B cell (primary cell): ENCODE measurements around the gene WTAP. TPM values are rescaled to one million over a fixed set of nuclear protein-coding genes. Genes with fewer than 3 reads are reported as not detected.

ENCODE experiments used
- ATAC-seq: fragments of 200-7000 bp; cut with Tn5 transposase; one replicate; pipeline ENCODE4 v1.10.0; 2021; ENCODE audit warnings: low read depth, mild to moderate bottlenecking, moderate number of reproducible peaks, moderate library complexity
- CTCF ChIA-PET: fragments of 350-600 bp; sonication (Branson Sonifier 250); formaldehyde crosslinking; loops from one replicate; lab custom pipeline; 2021; ENCODE audit warnings: antibody characterized with exemption, inconsistent platforms; lab: Charles Lee
- POLR2A ChIA-PET: fragments of 350-600 bp; sonication (Branson Sonifier 250); formaldehyde crosslinking; loops from one replicate; lab custom pipeline; 2021; ENCODE audit warnings: antibody characterized with exemption; lab: Charles Lee
- DNase-seq: peaks from one replicate; pipeline ENCODE4 v3.0.0; 2013
- H2AFZ ChIP-seq: 2 replicates; pipeline ENCODE4 v1.6.1; 2012; ENCODE audit warnings: mild to moderate bottlenecking, low read depth, low read length; ENCODE audit not compliant: insufficient read depth, poor library complexity, severe bottlenecking
- H3K27ac ChIP-seq, 2 donors: 1 replicate in 1 of 2; 2 replicates in 1 of 2; pipeline ENCODE4 v1.5.1; 2012 to 2013; ENCODE audit warnings: low read length in 2 of 2, mild to moderate bottlenecking in 2 of 2, moderate library complexity in 1 of 2
- H3K27me3 ChIP-seq, 4 experiments: fragments of 200-600 bp in 1 of 4; sonication (generic) in 1 of 4; replicated peaks in 1 of 4; 1 replicate in 2 of 4; 2 replicates in 2 of 4; pipeline versions ENCODE4 v1.6.1 to v1.7.0; 2013 to 2016; ENCODE audit warnings: low read length in 3 of 4, mild to moderate bottlenecking in 2 of 4, mixed read lengths in 1 of 4, moderate library complexity in 1 of 4; ENCODE audit not compliant: insufficient read depth in 4 of 4, control insufficient read depth in 3 of 4; ENCODE audit errors: control extremely low read depth in 1 of 4
- H3K36me3 ChIP-seq, 2 experiments: replicated peaks in 1 of 2; 1 replicate in 1 of 2; 2 replicates in 1 of 2; pipeline versions ENCODE4 v1.6.1 to v1.7.1; 2013; ENCODE audit warnings: low read length in 1 of 2; ENCODE audit not compliant: insufficient read depth in 2 of 2, control insufficient read depth in 1 of 2; ENCODE audit errors: control extremely low read depth in 1 of 2, extremely low read depth in 1 of 2
- H3K4me1 ChIP-seq, 2 donors: fragments of 200-600 bp in 1 of 2; sonication (generic) in 1 of 2; 1 replicate in 1 of 2; 2 replicates in 1 of 2; pipeline versions ENCODE4 v1.5.1 to v1.6.1; 2013 to 2017; ENCODE audit warnings: low read length in 2 of 2; ENCODE audit not compliant: control insufficient read depth in 2 of 2, insufficient read depth in 2 of 2
- H3K4me2 ChIP-seq: replicated peaks from 2 replicates; pipeline ENCODE3; 2012; ENCODE audit warnings: mild to moderate bottlenecking, low read depth, low read length; ENCODE audit not compliant: poor library complexity, severe bottlenecking
- H3K4me3 ChIP-seq, 5 experiments: fragments of 200-600 bp in 1 of 5; sonication (generic) in 1 of 5; 1 replicate in 3 of 5; 2 replicates in 2 of 5; pipeline versions ENCODE4 v1.5.1 to v1.7.0; 2011 to 2016; ENCODE audit warnings: low read length in 4 of 5, mild to moderate bottlenecking in 4 of 5, low read depth in 2 of 5, control low read depth in 1 of 5, moderate library complexity in 1 of 5; ENCODE audit not compliant: insufficient read depth in 1 of 5; ENCODE audit errors: control extremely low read depth in 1 of 5, extremely low read depth in 1 of 5
- H3K79me2 ChIP-seq: fragments of 200-600 bp; sonication (generic); one replicate; pipeline ENCODE4 v1.6.0; 2016; ENCODE audit warnings: low read length; ENCODE audit not compliant: control insufficient read depth, insufficient read depth
- H3K9ac ChIP-seq: fragments of 200-600 bp; sonication (generic); 2 replicates; pipeline ENCODE4 v1.6.1; 2017; ENCODE audit warnings: mild to moderate bottlenecking, low read length, moderate library complexity
- H3K9me3 ChIP-seq, 3 donors: one replicate each; pipeline versions ENCODE4 v1.6.1 to v1.7.1; 2013; ENCODE audit warnings: low read length in 2 of 3; ENCODE audit not compliant: control insufficient read depth in 2 of 3, insufficient read depth in 1 of 3; ENCODE audit errors: control extremely low read depth in 1 of 3
- H4K20me1 ChIP-seq: 2 replicates; pipeline ENCODE4 v1.6.0; 2012; ENCODE audit warnings: mild to moderate bottlenecking, low read length; ENCODE audit not compliant: insufficient read depth, control insufficient read depth, poor library complexity, severe bottlenecking
- H3K27ac Mint-ChIP-seq: one replicate; pipeline ENCODE4 v1.8.0; 2021; ENCODE audit warnings: mixed read lengths
- H3K27me3 Mint-ChIP-seq: one replicate; pipeline ENCODE4 v1.8.0; 2021; ENCODE audit warnings: mixed read lengths
- H3K4me1 Mint-ChIP-seq: one replicate; pipeline ENCODE4 v1.8.0; 2021; ENCODE audit warnings: mixed read lengths
- H3K4me3 Mint-ChIP-seq: one replicate; pipeline ENCODE4 v1.8.0; 2021; ENCODE audit warnings: mixed read lengths
- H3K9me3 Mint-ChIP-seq: one replicate; pipeline ENCODE4 v1.8.0; 2022; ENCODE audit warnings: mixed read lengths; ENCODE audit not compliant: insufficient read depth
- EZH2 ChIP-seq: IDR thresholded peaks from 2 replicates; pipeline ENCODE4 v1.6.1; 2012; ENCODE audit warnings: borderline replicate concordance, low read depth, mild to moderate bottlenecking, moderate library complexity, low read length; ENCODE audit not compliant: insufficient read depth, poor library complexity, severe bottlenecking
- WGBS: methylation state at CpG from one replicate; pipeline ENCODE4 v1.1.5; 2013; ENCODE audit warnings: missing lambda C conversion rate; ENCODE audit not compliant: insufficient coverage; 5-methylcytosine and 5-hydroxymethylcytosine counted together
- intact Hi-C: fragments of 100-400 bp; cut with micrococcal nuclease; formaldehyde crosslinking; loops from one replicate; pipeline ENCODE4 v1.10.0; 2022
- polyA plus RNA-seq: library from polyadenylated mRNA; depleted of rRNA; stranded (reverse); fragments of >200 nt; gene quantifications from 2 replicates; pipeline ENCODE4 v1.2.3, GENCODE V29; 2012
- total RNA-seq, 2 donors: library from RNA; stranded (reverse); fragments of 120-200 nt in 1 of 2; gene quantifications; 1 replicate in 1 of 2; 2 replicates in 1 of 2; pipeline versions ENCODE4 v1.2.3 to v1.2.4, GENCODE V29; 2013 to 2022
- TF ChIP-seq, protein P1 (sequence below): fragments of 200-600 bp; IDR thresholded peaks from one replicate; pipeline ENCODE4 v1.8.0; 2022; ENCODE audit warnings: antibody characterized with exemption, mild to moderate bottlenecking

The WTAP gene
- total and polyA plus RNA-seq, 2 donors (not counting 1 experiment from before 2014, with no cell fraction given) = 34.2 to 165 TPM

DNA sequence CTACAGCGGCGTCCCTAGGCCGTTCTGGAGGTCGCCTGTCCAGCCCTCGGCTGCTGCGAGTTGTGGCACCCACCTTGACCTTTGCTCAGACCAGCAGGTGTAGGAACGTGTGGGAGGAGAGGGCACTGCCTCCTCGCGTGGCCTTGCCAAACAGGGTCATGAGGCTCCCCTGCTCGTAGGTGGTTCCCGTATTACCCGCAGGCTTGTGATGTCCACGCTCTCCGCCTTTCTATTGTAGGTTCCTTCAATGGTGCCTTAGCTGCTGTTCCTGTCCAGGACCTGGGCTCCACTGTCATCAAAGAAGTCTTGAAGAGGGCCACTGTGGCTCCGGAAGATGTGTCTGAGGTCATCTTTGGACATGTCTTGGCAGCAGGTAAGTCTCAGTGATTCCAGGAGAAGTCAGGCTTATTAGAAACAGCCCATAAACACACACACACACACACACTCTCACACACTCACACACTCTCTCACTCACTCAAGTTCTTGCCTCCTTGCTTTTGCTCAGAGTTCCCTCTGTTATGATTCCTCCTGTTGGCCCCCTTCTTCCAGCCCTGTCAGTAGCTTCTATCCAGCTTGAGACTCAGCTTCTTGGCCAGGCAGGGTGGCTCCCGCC, 35.5 kb downstream of the WTAP start:
- H3K27ac Mint-ChIP-seq = peak overlapping the region; percentile 96
- Histone ChIP-seq H3K4me2 (peak overlapping the region; percentile 95), H3K4me3 (peak overlapping the region; percentile 83 to 99 (median 93)), H3K4me1 (peaks cover 17 to 19% of the 10 kb centered on the region in 2 donors), H3K79me2 (peaks cover 20% of the 10 kb centered on the region), H3K27me3 (no peaks in the 10 kb centered on the region), H3K27ac (peak overlapping the region; percentile 95 to 96), H4K20me1 (no peaks in the 10 kb centered on the region), H3K9ac (peak overlapping the region; percentile 92), H3K36me3 (peaks cover 8 to 22% of the 10 kb centered on the region in 2 experiments), H2AFZ (peak overlapping the region; percentile 88), H3K9me3 (no peaks in the 10 kb centered on the region)
- peak overlapping the region; percentile 95 for H3K4me3 Mint-ChIP-seq
- ATAC-seq = no peak
- no peaks in the 10 kb centered on the region for H3K27me3 Mint-ChIP-seq
- TF ChIP-seq, protein P1, sequence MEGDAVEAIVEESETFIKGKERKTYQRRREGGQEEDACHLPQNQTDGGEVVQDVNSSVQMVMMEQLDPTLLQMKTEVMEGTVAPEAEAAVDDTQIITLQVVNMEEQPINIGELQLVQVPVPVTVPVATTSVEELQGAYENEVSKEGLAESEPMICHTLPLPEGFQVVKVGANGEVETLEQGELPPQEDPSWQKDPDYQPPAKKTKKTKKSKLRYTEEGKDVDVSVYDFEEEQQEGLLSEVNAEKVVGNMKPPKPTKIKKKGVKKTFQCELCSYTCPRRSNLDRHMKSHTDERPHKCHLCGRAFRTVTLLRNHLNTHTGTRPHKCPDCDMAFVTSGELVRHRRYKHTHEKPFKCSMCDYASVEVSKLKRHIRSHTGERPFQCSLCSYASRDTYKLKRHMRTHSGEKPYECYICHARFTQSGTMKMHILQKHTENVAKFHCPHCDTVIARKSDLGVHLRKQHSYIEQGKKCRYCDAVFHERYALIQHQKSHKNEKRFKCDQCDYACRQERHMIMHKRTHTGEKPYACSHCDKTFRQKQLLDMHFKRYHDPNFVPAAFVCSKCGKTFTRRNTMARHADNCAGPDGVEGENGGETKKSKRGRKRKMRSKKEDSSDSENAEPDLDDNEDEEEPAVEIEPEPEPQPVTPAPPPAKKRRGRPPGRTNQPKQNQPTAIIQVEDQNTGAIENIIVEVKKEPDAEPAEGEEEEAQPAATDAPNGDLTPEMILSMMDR = no peak
- TF ChIP-seq EZH2 = no peak
- CTCF ChIA-PET = interaction anchor here (1.3 to 1.7 kb wide), 2 partner anchors 25 to 33 kb away, joined by 3 to 4 read pairs; no protein-coding TSS in a partner anchor
- POLR2A ChIA-PET = interaction anchor here (3.6 kb wide), 1 partner anchor 27 kb away, joined by 28 read pairs; the partner anchor contains the start of genes MRPL18 and TCP1
- H3K9me3 Mint-ChIP-seq = no peaks in the 10 kb centered on the region
- intact Hi-C loops = loop anchor here (1.0 kb wide), 4 partner anchors 27 to 206 kb away; partner anchors contain the start of genes SOD2, TCP1 and WTAP
- 16% methylated on average over 16 of the region's 16 CpGs for WGBS
- peaks cover 21% of the 10 kb centered on the region for H3K4me1 Mint-ChIP-seq
- peak; percentile 74 for DNase-seq

GRCh38 chr6:159766906-159767305, 39.6 kb downstream of the WTAP start:
- Histone ChIP-seq H3K4me2 (no peak overlapping the region), H4K20me1 (no peaks in the 10 kb centered on the region), H3K27me3 (no peaks in the 10 kb centered on the region), H3K4me1 (peaks cover 8 to 9% of the 10 kb centered on the region in 2 donors), H3K4me3 (no peak overlapping the region), H2AFZ (no peak overlapping the region), H3K79me2 (peaks cover 11% of the 10 kb centered on the region), H3K27ac (no peak overlapping the region), H3K36me3 (peaks cover 8 to 30% of the 10 kb centered on the region in 2 experiments), H3K9me3 (peaks cover 0 to 4% (median 0%) of the 10 kb centered on the region in 3 donors), H3K9ac (no peak overlapping the region)
- DNase-seq (no peak), ATAC-seq (no peak)
- intact Hi-C loops = no loop called here
- ChIA-PET CTCF (no interaction called here), POLR2A (interaction anchor here (0.7 kb wide), 1 partner anchor 939 kb away, joined by 4 read pairs; no protein-coding TSS in a partner anchor)
- Mint-ChIP-seq H3K4me3 (no peak overlapping the region), H3K27me3 (no peaks in the 10 kb centered on the region), H3K9me3 (no peaks in the 10 kb centered on the region), H3K4me1 (peaks cover 7% of the 10 kb centered on the region), H3K27ac (no peak overlapping the region)
- TF ChIP-seq, protein P1 = no peak
- no peak for TF ChIP-seq EZH2
